IMR-90 (cell line): Measurements from ENCODE around the gene ABCC8. TPM values are rescaled to one million over a fixed set of nuclear protein-coding genes. Genes with fewer than 3 reads are reported as not detected.

Experiments
- ATAC-seq: fragments of 200-7000 bp; cut with Tn5 transposase; 2 replicates; pipeline ENCODE4 v1.9.1; 2020; ENCODE audit warnings: low read depth, mild to moderate bottlenecking, moderate library complexity
- BruUV-seq: library from RNA; stranded (reverse); fragments of 400-500 nt; replicated peaks from 2 replicates; lab custom pipeline; 2021; lab: Mats Ljungman, UMichigan
- CTCF ChIA-PET: fragments of 300-600 bp; formaldehyde crosslinking; extraction: SDS; loops from one replicate; lab custom pipeline; 2021; ENCODE audit warnings: antibody characterized with exemption; lab: Yijun Ruan, JAX
- POLR2A ChIA-PET: fragments of 300-600 bp; sonication (Branson Sonifier 250); formaldehyde crosslinking; loops from one replicate; lab custom pipeline; 2022; ENCODE audit warnings: antibody characterized with exemption; ENCODE audit not compliant: unreplicated experiment; lab: Charles Lee
- DNase-seq: peaks from one replicate; pipeline ENCODE4 v3.0.0; 2013
- H2AFZ ChIP-seq: replicated peaks from 2 replicates; pipeline ENCODE3; 2013; ENCODE audit warnings: low read length, mild to moderate bottlenecking; ENCODE audit not compliant: poor library complexity
- H2AK5ac ChIP-seq: 2 replicates; pipeline ENCODE4 v1.6.1; 2013; ENCODE audit warnings: low read depth, low read length, inconsistent platforms
- H2AK9ac ChIP-seq: replicated peaks from 2 replicates; pipeline ENCODE3; 2013; ENCODE audit warnings: mild to moderate bottlenecking, low read depth, low read length, moderate library complexity; ENCODE audit not compliant: poor library complexity
- H2BK120ac ChIP-seq: 2 replicates; pipeline ENCODE4 v1.6.1; 2013; ENCODE audit warnings: low read depth, low read length, inconsistent platforms
- H2BK15ac ChIP-seq: 3 replicates; pipeline ENCODE4 v1.6.1; 2013; ENCODE audit warnings: low read depth, low read length, inconsistent platforms
- H2BK20ac ChIP-seq: 2 replicates; pipeline ENCODE4 v1.6.1; 2013; ENCODE audit warnings: low read depth, mild to moderate bottlenecking, inconsistent platforms, low read length, moderate library complexity
- H2BK5ac ChIP-seq: 2 replicates; pipeline ENCODE4 v1.6.1; 2013; ENCODE audit warnings: mild to moderate bottlenecking, low read depth, low read length, inconsistent platforms; ENCODE audit not compliant: poor library complexity, severe bottlenecking
- H3K14ac ChIP-seq: replicated peaks from 2 replicates; pipeline ENCODE4 v1.6.1; 2013; ENCODE audit warnings: low read depth, low read length, inconsistent platforms
- H3K18ac ChIP-seq: 2 replicates; pipeline ENCODE4 v1.6.1; 2013; ENCODE audit warnings: low read depth, low read length, control low read depth
- H3K23ac ChIP-seq: 2 replicates; pipeline ENCODE4 v1.6.1; 2013; ENCODE audit warnings: low read depth, low read length, inconsistent platforms
- H3K27ac ChIP-seq: 2 replicates; pipeline ENCODE4 v1.5.1; 2013; ENCODE audit warnings: mild to moderate bottlenecking, control low read depth, low read length; ENCODE audit not compliant: insufficient read depth
- H3K27me3 ChIP-seq: 2 replicates; pipeline ENCODE4 v1.6.1; 2013; ENCODE audit warnings: low read length; ENCODE audit not compliant: control insufficient read depth, insufficient read depth
- H3K36me3 ChIP-seq: 2 replicates; pipeline ENCODE4 v1.6.1; 2013; ENCODE audit warnings: low read length, mixed read lengths; ENCODE audit not compliant: control insufficient read depth, insufficient read depth
- H3K4ac ChIP-seq: 2 replicates; pipeline ENCODE4 v1.6.1; 2013; ENCODE audit warnings: low read depth, low read length, inconsistent platforms
- H3K4me1 ChIP-seq: 2 replicates; pipeline ENCODE4 v1.6.1; 2013; ENCODE audit warnings: low read length, mixed read lengths; ENCODE audit not compliant: control insufficient read depth, insufficient read depth
- H3K4me2 ChIP-seq: 2 replicates; pipeline ENCODE4 v1.6.1; 2013; ENCODE audit warnings: low read depth, mild to moderate bottlenecking, control low read depth, low read length, moderate library complexity
- H3K4me3 ChIP-seq: 2 replicates; pipeline ENCODE4 v1.5.1; 2013; ENCODE audit warnings: low read depth, mild to moderate bottlenecking, control low read depth, low read length, moderate library complexity; ENCODE audit not compliant: insufficient read depth
- H3K56ac ChIP-seq: 2 replicates; pipeline ENCODE4 v1.6.1; 2013; ENCODE audit warnings: low read length, inconsistent platforms; ENCODE audit not compliant: insufficient read depth; ENCODE audit errors: extremely low read depth
- H3K79me1 ChIP-seq, 2 experiments: 2 replicates each; pipeline ENCODE4 v1.6.1; 2013; ENCODE audit warnings: low read length in 2 of 2, inconsistent platforms in 1 of 2, low read depth in 1 of 2
- H3K9ac ChIP-seq: 2 replicates; pipeline ENCODE4 v1.6.1; 2013; ENCODE audit warnings: low read depth, low read length, control low read depth
- H3K9me1 ChIP-seq: 2 replicates; pipeline ENCODE4 v1.6.1; 2013; ENCODE audit warnings: low read length, inconsistent platforms; ENCODE audit not compliant: insufficient read depth
- H3K9me3 ChIP-seq: 2 replicates; pipeline ENCODE4 v1.6.1; 2013; ENCODE audit warnings: low read length; ENCODE audit not compliant: control insufficient read depth, insufficient read depth
- H4K20me1 ChIP-seq: 2 replicates; pipeline ENCODE4 v1.6.1; 2013; ENCODE audit warnings: low read length, inconsistent platforms; ENCODE audit not compliant: insufficient read depth
- H4K5ac ChIP-seq: 2 replicates; pipeline ENCODE4 v1.6.1; 2013; ENCODE audit warnings: mild to moderate bottlenecking, low read depth, low read length, control low read depth
- H4K8ac ChIP-seq, 2 experiments: 2 replicates each; pipeline ENCODE4 v1.6.1; 2013; ENCODE audit warnings: low read depth in 2 of 2, low read length in 2 of 2, control low read depth in 1 of 2, inconsistent platforms in 1 of 2
- H4K91ac ChIP-seq: 2 replicates; pipeline ENCODE4 v1.6.1; 2013; ENCODE audit warnings: low read depth, low read length, inconsistent platforms; ENCODE audit not compliant: insufficient read depth
- NFE2L2 ChIP-seq: fragments of 150-350 bp; IDR thresholded peaks from 2 replicates; pipeline ENCODE4 v1.6.1; 2016; ENCODE audit warnings: low read depth, mild to moderate bottlenecking, low read length
- RCOR1 ChIP-seq: IDR thresholded peaks from 2 replicates; pipeline ENCODE4 v1.6.1; 2012; ENCODE audit warnings: mild to moderate bottlenecking, low read length, improper control_type of control experiment; ENCODE audit not compliant: insufficient replicate concordance
- WGBS, 2 experiments: methylation state at CpG; one replicate each; pipeline versions ENCODE4 v1.1.5 to v1.1.7; 2013; ENCODE audit warnings: missing lambda C conversion rate in 2 of 2; ENCODE audit not compliant: insufficient read length in 1 of 2; ENCODE audit errors: extremely low coverage in 2 of 2; 5-methylcytosine and 5-hydroxymethylcytosine counted together
- dilution Hi-C: fragments of 300-500 bp; cut with HindIII; formaldehyde crosslinking; loops from one replicate; pipeline ENCODE4 v1.14.3; 2018; ENCODE audit warnings: low sequenced_read_pairs; ENCODE audit not compliant: unreplicated experiment
- in situ Hi-C: fragments of 300-500 bp; cut with MboI; formaldehyde crosslinking; loops from 3 replicates; pipeline ENCODE4 v1.14.3; 2019; ENCODE audit warnings: low sequenced_read_pairs, inconsistent platforms, mixed read lengths
- intact Hi-C: fragments of 100-400 bp; cut with micrococcal nuclease; formaldehyde crosslinking; loops from 2 replicates; pipeline ENCODE4 v1.10.0; 2022
- polyA plus RNA-seq, 3 experiments: library from polyadenylated mRNA; depleted of rRNA; stranded (reverse); fragments of >200 nt; gene quantifications; 2 replicates each; pipeline ENCODE4 v1.2.3, GENCODE V29; 2012; ENCODE audit warnings: low replicate concordance in 1 of 3
- total RNA-seq: library from RNA; depleted of rRNA; stranded (reverse); fragments of >200 nt; gene quantifications from 2 replicates; pipeline ENCODE4 v1.2.3, GENCODE V29; 2012
- TF ChIP-seq, protein P1 (sequence below): fragments of 150-350 bp; IDR thresholded peaks from 2 replicates; pipeline ENCODE4 v1.6.1; 2017; ENCODE audit warnings: mild to moderate bottlenecking, antibody characterized with exemption, low read length, low read depth

ABCC8 gene
- total and polyA plus RNA-seq, 2 of the 4 experiments (the other 2 are of a cell fraction): not detected

DNA sequence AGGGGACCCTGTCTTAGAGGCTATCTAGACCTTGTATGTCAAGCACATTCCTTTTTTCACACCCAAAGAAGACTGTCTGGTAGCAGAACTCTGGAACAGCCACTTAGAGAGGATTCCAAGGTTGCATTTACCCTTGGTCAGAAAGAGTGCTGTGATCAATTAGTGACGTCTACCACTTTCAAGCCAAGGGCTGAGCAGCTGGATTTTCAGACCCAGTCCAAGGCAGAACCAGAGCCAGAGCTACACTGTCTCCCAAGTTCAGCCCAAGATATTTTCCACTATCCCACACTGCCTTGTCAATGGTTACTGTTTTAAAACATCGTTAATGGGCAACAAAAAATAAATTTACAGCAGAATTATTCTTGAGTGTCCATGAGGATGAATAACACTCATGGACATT, 24.0 kb downstream of the ABCC8 start:
- in situ Hi-C loops: no loop called here
- H2AK9ac ChIP-seq: no peak overlapping the region
- no peaks in the 10 kb centered on the region for H3K9me3 ChIP-seq
- no peak overlapping the region for H2BK120ac ChIP-seq
- TF ChIP-seq RCOR1 (no peak), NFE2L2 (no peak)
- TF ChIP-seq, protein P1, sequence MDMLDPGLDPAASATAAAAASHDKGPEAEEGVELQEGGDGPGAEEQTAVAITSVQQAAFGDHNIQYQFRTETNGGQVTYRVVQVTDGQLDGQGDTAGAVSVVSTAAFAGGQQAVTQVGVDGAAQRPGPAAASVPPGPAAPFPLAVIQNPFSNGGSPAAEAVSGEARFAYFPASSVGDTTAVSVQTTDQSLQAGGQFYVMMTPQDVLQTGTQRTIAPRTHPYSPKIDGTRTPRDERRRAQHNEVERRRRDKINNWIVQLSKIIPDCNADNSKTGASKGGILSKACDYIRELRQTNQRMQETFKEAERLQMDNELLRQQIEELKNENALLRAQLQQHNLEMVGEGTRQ: no peak
- no peak overlapping the region for H3K4me2 ChIP-seq
- peaks cover 5% of the 10 kb centered on the region for H3K27me3 ChIP-seq
- WGBS, 2 experiments: no CpG with 5 or more reads among the region's 2 CpGs
- H2BK5ac ChIP-seq: no peak overlapping the region
- H3K36me3 ChIP-seq: no peaks in the 10 kb centered on the region
- H4K5ac ChIP-seq: no peak overlapping the region
- H4K20me1 ChIP-seq: no peaks in the 10 kb centered on the region
- H3K79me1 ChIP-seq: no peaks in the 10 kb centered on the region
- H3K4me3 ChIP-seq: no peak overlapping the region
- no peaks in the 10 kb centered on the region for H3K9me1 ChIP-seq
- H3K27ac ChIP-seq: no peak overlapping the region
- H3K56ac ChIP-seq: no peak overlapping the region
- no TSS peak for BruUV-seq
- dilution Hi-C loops: no loop called here
- DNase-seq: no peak
- H3K23ac ChIP-seq: no peak overlapping the region
- no peak overlapping the region for H2AFZ ChIP-seq
- H3K4me1 ChIP-seq: no peaks in the 10 kb centered on the region
- no peak overlapping the region for H2AK5ac ChIP-seq
- no peak for ATAC-seq
- no peak overlapping the region for H3K18ac ChIP-seq
- no peak overlapping the region for H4K8ac ChIP-seq
- H3K9ac ChIP-seq: no peak overlapping the region
- H3K14ac ChIP-seq: no peak overlapping the region
- no peak overlapping the region for H2BK20ac ChIP-seq
- intact Hi-C loops: no loop called here
- H3K4ac ChIP-seq: no peak overlapping the region
- H2BK15ac ChIP-seq: no peak overlapping the region
- no peak overlapping the region for H4K91ac ChIP-seq
- ChIA-PET POLR2A (no interaction called here), CTCF (no interaction called here)
